ENCODE measurements around the gene BACH1. TPM values are rescaled to one million over a fixed set of nuclear protein-coding genes. Genes with fewer than 3 reads are reported as not detected.
A peak's percentile ranks its signal among the peaks of the same experiment; 100 is the strongest.

Gene BACH1
- total RNA-seq, 2 donors from 2014 or later = 33.2 to 66.9 TPM

GRCh38 chr21:29367335-29367734 is 68.6 kb downstream of the BACH1 start:
- Histone ChIP-seq H3K4me3 (no peak overlapping the region), H3K9ac (ENCODE audit: low read depth in 2 of 2, low read length in 2 of 2) (no peak overlapping the region), H3K4me1 (no peaks in the 10 kb centered on the region), H3K9me3 (no peaks in the 10 kb centered on the region), H3K27ac (no peak overlapping the region), H3K36me3 (no peaks in the 10 kb centered on the region), H3K27me3 (no peaks in the 10 kb centered on the region)
- TF ChIP-seq, protein P1, sequence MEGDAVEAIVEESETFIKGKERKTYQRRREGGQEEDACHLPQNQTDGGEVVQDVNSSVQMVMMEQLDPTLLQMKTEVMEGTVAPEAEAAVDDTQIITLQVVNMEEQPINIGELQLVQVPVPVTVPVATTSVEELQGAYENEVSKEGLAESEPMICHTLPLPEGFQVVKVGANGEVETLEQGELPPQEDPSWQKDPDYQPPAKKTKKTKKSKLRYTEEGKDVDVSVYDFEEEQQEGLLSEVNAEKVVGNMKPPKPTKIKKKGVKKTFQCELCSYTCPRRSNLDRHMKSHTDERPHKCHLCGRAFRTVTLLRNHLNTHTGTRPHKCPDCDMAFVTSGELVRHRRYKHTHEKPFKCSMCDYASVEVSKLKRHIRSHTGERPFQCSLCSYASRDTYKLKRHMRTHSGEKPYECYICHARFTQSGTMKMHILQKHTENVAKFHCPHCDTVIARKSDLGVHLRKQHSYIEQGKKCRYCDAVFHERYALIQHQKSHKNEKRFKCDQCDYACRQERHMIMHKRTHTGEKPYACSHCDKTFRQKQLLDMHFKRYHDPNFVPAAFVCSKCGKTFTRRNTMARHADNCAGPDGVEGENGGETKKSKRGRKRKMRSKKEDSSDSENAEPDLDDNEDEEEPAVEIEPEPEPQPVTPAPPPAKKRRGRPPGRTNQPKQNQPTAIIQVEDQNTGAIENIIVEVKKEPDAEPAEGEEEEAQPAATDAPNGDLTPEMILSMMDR (IDR thresholded peaks at IDR 0.05) = no peak
- no peak for DNase-seq
- intact Hi-C loops (cut with DNase I) = no loop called here

DNA sequence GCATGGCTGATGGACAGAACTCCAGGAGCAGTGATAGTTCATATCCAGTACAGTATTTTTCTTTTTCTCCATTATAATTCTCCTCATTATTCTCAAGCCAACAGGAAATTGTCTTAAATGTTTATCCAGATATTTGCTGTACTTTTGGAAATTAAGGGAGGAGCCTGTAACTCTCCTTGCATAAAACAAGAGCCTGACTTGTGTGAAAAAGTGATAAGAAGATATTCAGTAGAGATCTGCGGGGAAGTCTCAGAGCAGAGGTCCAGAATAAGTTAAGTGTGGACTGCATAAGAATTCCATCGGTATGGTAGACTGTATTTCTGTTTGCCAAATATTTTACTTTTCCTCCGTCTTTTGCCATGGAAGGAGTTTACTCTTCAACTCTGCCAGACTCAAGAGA is 70.2 kb downstream of the BACH1 start:
- H3K27me3 ChIP-seq = no peaks in the 10 kb centered on the region
- H3K4me3 ChIP-seq = no peak overlapping the region
- no peaks in the 10 kb centered on the region for H3K36me3 ChIP-seq
- no peak overlapping the region for H3K27ac ChIP-seq
- H3K9ac ChIP-seq (ENCODE audit: low read depth in 2 of 2, low read length in 2 of 2) = no peak overlapping the region
- no peaks in the 10 kb centered on the region for H3K4me1 ChIP-seq
- TF ChIP-seq, protein P1 (IDR thresholded peaks at IDR 0.05) = no peak
- intact Hi-C loops (cut with DNase I) = no loop called here
- no peak for DNase-seq
- H3K9me3 ChIP-seq = no peaks in the 10 kb centered on the region

DNA sequence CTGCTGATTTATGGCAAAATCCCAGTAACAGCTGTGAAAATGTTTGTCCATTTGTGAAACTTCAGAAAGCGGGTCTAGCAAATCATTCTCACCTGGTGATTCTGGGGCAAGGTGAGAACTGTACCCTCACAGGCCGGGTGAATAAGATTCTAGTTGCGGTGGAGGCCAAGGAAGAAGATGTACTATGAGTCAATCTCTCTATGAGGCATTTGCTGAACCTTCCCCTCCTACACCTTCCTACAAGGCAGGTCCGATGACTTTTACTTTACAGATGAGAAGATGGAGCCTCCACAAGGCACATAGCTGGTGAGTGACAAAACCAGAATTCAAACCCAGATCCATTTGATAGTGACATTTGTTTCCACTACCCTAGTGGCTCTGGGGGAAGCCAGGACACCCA is 72.7 kb downstream of the BACH1 start:
- no peaks in the 10 kb centered on the region for H3K27me3 ChIP-seq
- TF ChIP-seq, protein P1 (IDR thresholded peaks at IDR 0.05) = no peak
- H3K4me3 ChIP-seq = no peak overlapping the region
- no peak overlapping the region for H3K27ac ChIP-seq
- H3K36me3 ChIP-seq = no peaks in the 10 kb centered on the region
- intact Hi-C loops (cut with DNase I) = loop anchor here (2.0 kb wide), 1 partner anchor 207 kb away; no protein-coding TSS in a partner anchor
- H3K9me3 ChIP-seq = no peaks in the 10 kb centered on the region
- no peak for DNase-seq
- H3K9ac ChIP-seq (ENCODE audit: low read depth in 2 of 2, low read length in 2 of 2) = no peak overlapping the region
- H3K4me1 ChIP-seq = no peaks in the 10 kb centered on the region

- intact Hi-C loops (cut with DNase I) = loop anchor here (2.0 kb wide), 1 partner anchor 281 kb away; no protein-coding TSS in a partner anchor
- DNase-seq = peak; percentile 75
- no peaks in the 10 kb centered on the region for H3K36me3 ChIP-seq
These were observed 73.5 kb downstream of the BACH1 start for GRCh38 chr21:29372063-29372802.

DNA sequence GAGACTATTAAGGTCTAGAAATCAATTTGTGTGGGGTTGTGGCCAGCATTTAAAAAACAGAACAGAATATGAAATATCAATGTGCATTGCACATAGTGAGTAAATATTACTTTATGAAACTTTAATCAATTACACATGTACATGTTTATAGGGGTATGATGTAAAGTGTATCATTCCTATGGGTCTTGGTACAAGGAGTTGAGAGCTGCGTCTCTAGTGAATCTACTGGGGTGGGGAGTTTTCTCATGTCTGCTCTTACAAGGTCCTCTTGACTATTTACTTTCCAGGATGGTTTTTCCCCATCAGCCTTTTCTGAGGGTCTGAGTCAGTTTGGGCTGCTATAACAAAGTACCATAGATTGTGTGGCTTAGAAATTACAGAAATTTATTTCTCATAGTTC is 75.8 kb downstream of the BACH1 start:
- no peaks in the 10 kb centered on the region for H3K9me3 ChIP-seq
- intact Hi-C loops (cut with DNase I) = no loop called here

More at GRCh38 chr21:29372063-29372802, 73.5 kb downstream of the BACH1 start:
- Histone ChIP-seq H3K27ac (no peak overlapping the region), H3K9me3 (no peaks in the 10 kb centered on the region), H3K9ac (ENCODE audit: low read depth in 2 of 2, low read length in 2 of 2) (no peak overlapping the region), H3K27me3 (no peaks in the 10 kb centered on the region), H3K4me3 (no peak overlapping the region), H3K4me1 (no peaks in the 10 kb centered on the region)
- TF ChIP-seq, protein P1 (IDR thresholded peaks at IDR 0.05) = peak; percentile 64

More for the DNA sequence above, 75.8 kb downstream of the BACH1 start:
- no peak overlapping the region for H3K4me3 ChIP-seq
- no peaks in the 10 kb centered on the region for H3K27me3 ChIP-seq
- TF ChIP-seq, protein P1 (IDR thresholded peaks at IDR 0.05) = no peak
- H3K36me3 ChIP-seq = no peaks in the 10 kb centered on the region
- H3K27ac ChIP-seq = no peak overlapping the region
- no peak for DNase-seq
- no peaks in the 10 kb centered on the region for H3K4me1 ChIP-seq
- no peak overlapping the region for H3K9ac ChIP-seq (ENCODE audit: low read depth in 2 of 2, low read length in 2 of 2)

All from colonic mucosa (tissue), 4 donors.